BE2C (cell line): Measurements from ENCODE around the gene WNK3.

ENCODE experiments used
- DNase-seq: peaks from one replicate; pipeline ENCODE4 v3.0.0-alpha.2; 2020
- H3K27me3 ChIP-seq: fragments of 250-450 bp; sonication (Bioruptor Pico); 2 replicates; pipeline ENCODE4 v1.5.1; 2020; ENCODE audit warnings: mild to moderate bottlenecking
- H3K36me3 ChIP-seq: fragments of 250-450 bp; sonication (Bioruptor Pico); 2 replicates; pipeline ENCODE4 v1.5.1; 2020; ENCODE audit warnings: mild to moderate bottlenecking
- H3K4me1 ChIP-seq: fragments of 250-450 bp; sonication (Bioruptor Pico); 2 replicates; pipeline ENCODE4 v1.5.1; 2020
- H3K4me3 ChIP-seq: 2 replicates; pipeline ENCODE4 v1.5.1; 2011; ENCODE audit warnings: low read depth, low read length
- H3K9me3 ChIP-seq: fragments of 250-450 bp; sonication (Bioruptor Pico); 2 replicates; pipeline ENCODE4 v1.5.1; 2020
- TF ChIP-seq, protein P1 (sequence below): IDR thresholded peaks from 2 replicates; pipeline ENCODE4 v1.5.1; 2012; ENCODE audit warnings: mild to moderate bottlenecking, low read depth, low read length

The WNK3 gene

DNA sequence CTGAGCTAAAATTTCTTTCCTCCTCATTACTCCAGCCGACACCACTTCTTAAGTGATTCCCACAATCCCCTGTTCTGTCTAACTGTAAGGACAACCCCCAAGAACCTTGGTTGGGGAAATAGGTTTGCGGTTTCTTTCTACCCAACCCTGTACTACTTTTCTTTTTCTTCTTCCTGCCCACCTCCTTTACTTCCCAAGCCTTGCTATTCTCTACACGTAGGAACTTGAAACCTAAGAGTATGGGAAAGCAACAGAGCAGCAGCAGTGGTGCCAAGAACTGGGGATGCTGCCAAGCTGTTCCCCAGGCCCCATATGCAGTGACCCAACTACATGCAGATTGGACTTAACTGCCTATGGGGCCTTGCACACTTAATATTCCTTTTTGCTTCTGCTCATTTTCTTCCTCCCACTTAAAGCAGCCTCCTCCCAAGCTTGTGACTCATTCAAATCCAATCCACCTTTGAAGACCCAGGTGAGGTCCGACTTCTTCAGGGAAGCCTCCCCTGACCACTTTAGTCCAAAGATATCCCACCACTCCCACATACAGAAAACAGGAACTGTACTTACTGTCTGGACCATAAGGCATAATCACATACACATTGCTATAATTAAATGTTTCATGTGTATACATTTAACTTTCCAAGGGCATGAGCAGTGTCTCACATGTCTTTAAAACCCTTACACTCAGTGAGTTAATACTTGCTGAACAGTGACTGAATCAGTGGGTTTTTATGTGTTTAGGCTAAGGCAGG, 176.5 kb downstream of the WNK3 start:
- Histone ChIP-seq H3K4me3 (peak overlapping the region; percentile 69), H3K27me3 (no peaks in the 10 kb centered on the region), H3K36me3 (no peaks in the 10 kb centered on the region; the same call in 1 of the 2 replicates), H3K9me3 (no peaks in the 10 kb centered on the region), H3K4me1 (no peaks in the 10 kb centered on the region; the same call in 1 of the 2 replicates)
- no peak for DNase-seq
- TF ChIP-seq, protein P1, sequence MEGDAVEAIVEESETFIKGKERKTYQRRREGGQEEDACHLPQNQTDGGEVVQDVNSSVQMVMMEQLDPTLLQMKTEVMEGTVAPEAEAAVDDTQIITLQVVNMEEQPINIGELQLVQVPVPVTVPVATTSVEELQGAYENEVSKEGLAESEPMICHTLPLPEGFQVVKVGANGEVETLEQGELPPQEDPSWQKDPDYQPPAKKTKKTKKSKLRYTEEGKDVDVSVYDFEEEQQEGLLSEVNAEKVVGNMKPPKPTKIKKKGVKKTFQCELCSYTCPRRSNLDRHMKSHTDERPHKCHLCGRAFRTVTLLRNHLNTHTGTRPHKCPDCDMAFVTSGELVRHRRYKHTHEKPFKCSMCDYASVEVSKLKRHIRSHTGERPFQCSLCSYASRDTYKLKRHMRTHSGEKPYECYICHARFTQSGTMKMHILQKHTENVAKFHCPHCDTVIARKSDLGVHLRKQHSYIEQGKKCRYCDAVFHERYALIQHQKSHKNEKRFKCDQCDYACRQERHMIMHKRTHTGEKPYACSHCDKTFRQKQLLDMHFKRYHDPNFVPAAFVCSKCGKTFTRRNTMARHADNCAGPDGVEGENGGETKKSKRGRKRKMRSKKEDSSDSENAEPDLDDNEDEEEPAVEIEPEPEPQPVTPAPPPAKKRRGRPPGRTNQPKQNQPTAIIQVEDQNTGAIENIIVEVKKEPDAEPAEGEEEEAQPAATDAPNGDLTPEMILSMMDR, result no peak

DNA sequence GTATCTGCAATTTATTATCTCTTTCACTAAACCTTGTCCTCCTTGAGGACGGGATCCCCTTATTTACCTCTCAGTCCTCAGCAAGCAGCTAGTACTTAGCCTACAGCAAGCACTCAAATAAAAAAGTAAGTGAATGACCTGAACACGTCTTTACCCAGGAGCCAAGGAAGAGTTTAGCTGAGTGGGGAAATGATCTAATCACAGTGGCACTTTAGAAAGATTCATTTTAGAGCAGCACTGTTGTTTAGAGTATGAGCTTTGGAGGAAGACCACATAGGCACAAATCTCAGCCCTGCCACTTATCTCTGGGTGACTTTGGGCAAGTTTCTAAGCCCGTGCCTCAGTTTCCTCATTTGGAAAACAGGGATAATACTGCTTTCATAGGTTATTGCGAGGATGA, 177.4 kb downstream of the WNK3 start:
- H3K4me1 ChIP-seq, result no peaks in the 10 kb centered on the region; the same call in 1 of the 2 replicates
- no peaks in the 10 kb centered on the region for H3K9me3 ChIP-seq
- H3K36me3 ChIP-seq, result no peaks in the 10 kb centered on the region; the same call in 1 of the 2 replicates
- DNase-seq, result no peak
- TF ChIP-seq, protein P1, result no peak
- no peaks in the 10 kb centered on the region for H3K27me3 ChIP-seq
- H3K4me3 ChIP-seq, result peak overlapping the region; percentile 69

DNA sequence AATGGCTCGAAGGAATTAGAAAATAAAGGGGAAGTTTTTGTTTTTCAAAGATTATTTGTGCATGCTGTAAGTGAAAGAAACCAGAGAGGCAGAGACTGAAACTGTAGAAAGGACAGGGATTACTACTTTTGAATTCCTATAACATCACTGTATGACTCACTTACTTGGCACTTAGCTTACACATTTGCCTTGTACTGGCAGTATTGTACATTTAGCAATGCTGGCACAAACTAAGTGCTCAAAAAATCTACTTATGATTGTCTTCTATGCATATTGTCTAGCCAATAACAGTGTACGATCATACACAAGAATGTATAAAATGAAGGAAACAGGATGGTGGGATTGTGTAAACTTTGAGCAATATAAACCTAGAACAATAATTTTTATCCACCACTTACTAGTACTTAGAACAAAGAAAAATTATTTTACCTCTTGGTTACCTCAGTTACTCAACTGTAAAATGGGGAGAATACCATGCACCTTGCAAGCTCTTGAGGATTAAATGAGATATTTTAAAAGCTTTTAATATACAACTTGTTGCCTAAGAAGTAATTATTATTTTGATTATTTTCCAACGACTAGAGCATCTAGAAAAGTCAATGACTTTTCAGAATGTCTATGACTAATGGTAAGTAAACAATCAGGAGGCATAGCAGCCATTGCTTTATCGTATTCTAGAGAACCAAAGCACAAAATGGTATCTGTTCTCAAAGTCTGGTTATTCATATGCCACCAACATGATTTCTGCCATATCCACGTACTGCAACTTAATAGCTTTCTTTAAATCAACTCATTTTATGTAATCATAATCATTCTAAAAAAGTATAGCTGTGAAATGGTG, 179.5 kb downstream of the WNK3 start:
- H3K36me3 ChIP-seq, result no peaks in the 10 kb centered on the region; the same call in 1 of the 2 replicates
- DNase-seq, result no peak
- H3K4me1 ChIP-seq, result no peaks in the 10 kb centered on the region
- no peaks in the 10 kb centered on the region for H3K9me3 ChIP-seq
- H3K27me3 ChIP-seq, result no peaks in the 10 kb centered on the region
- no peak overlapping the region for H3K4me3 ChIP-seq
- TF ChIP-seq, protein P1, result no peak

DNA sequence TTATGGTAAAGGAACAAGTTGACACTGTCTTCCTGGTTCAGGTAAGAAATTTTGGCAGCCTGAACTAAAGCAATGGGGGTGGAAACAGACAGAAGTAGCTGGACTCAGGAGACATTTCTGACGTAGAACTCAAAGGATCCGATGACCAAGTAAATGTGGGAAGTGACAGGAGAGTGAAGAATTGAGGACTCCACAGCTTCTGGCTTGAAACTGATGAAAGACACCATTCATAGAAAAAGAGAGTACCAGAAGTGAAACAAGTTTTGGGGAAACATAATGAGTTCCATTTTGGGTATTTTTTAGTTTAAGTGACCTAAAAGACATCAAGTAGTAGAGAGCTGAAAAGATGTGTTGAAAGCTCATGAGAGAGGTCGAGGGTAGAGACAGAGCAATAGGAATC, 180.5 kb downstream of the WNK3 start:
- Histone ChIP-seq H3K4me1 (no peaks in the 10 kb centered on the region), H3K36me3 (no peaks in the 10 kb centered on the region; the same call in 1 of the 2 replicates), H3K9me3 (no peaks in the 10 kb centered on the region), H3K4me3 (no peak overlapping the region), H3K27me3 (no peaks in the 10 kb centered on the region)
- TF ChIP-seq, protein P1, result no peak
- no peak for DNase-seq

DNA sequence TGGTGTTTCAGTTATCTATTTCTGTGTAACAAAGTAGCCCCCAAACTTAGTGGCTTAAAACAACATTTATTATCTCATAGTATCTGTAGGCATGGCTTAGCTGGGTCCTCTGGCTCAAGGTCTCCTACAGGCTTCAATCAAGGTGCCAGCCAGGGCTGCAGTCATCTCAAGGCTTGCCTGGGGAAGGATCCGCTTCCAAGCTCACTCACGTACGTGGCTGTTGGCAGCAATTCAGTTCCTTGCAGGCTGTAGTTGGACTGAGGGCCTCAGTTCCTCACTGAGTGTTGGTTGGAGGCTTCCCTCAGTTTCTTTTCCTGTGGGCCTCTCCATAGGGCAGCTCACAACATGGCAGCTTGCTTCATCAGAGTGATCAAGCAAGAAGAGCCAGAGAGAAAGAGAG, 184.1 kb downstream of the WNK3 start:
- Histone ChIP-seq H3K9me3 (no peaks in the 10 kb centered on the region), H3K4me1 (no peaks in the 10 kb centered on the region), H3K27me3 (no peaks in the 10 kb centered on the region), H3K36me3 (no peaks in the 10 kb centered on the region; the same call in 1 of the 2 replicates), H3K4me3 (no peak overlapping the region)
- no peak for DNase-seq
- TF ChIP-seq, protein P1, result no peak
